Measurements from ENCODE around the gene MDM4.

- no peak for TF ChIP-seq POLR2AphosphoS5 (IDR thresholded peaks at IDR 0.05)
- TF ChIP-seq CTCF (IDR thresholded peaks at IDR 0.05) = no peak
Observed at GRCh38 chr1:204592246-204592948, 76.2 kb downstream of the MDM4 start.

Measured in transverse colon (tissue), 4 donors.